Stimulated activated CD4-positive, alpha-beta T cell treated with anti-CD3 and anti-CD28 coated beads, Interleukin-2, amount 100 ng/mL, for 24 hours (primary cell): ENCODE results near the gene SLC13A3.

Experiments
- DNase-seq, 2 donors: peaks; one replicate each; pipeline ENCODE4 v3.0.0-alpha.2; 2020

Gene SLC13A3

GRCh38 chr20:46649965-46650542 lies 1.2 kb downstream of the SLC13A3 start:
- DNase-seq: no peak

DNA sequence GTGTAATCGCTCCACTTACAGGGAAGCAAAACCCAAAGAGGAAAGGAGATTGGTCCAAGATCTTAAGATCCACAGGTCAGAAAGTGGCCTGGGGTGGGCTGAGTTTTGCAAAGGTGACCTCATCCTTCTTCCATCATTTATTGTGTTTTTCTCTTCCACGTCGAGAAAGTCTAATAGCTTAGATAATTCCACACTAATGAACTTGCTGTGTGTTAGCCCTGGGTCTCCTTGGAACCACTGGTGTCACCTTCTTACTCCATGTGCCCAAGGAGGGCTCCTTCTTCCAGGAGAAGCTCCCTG lies 1.7 kb downstream of the SLC13A3 start:
- no peak for DNase-seq

DNA sequence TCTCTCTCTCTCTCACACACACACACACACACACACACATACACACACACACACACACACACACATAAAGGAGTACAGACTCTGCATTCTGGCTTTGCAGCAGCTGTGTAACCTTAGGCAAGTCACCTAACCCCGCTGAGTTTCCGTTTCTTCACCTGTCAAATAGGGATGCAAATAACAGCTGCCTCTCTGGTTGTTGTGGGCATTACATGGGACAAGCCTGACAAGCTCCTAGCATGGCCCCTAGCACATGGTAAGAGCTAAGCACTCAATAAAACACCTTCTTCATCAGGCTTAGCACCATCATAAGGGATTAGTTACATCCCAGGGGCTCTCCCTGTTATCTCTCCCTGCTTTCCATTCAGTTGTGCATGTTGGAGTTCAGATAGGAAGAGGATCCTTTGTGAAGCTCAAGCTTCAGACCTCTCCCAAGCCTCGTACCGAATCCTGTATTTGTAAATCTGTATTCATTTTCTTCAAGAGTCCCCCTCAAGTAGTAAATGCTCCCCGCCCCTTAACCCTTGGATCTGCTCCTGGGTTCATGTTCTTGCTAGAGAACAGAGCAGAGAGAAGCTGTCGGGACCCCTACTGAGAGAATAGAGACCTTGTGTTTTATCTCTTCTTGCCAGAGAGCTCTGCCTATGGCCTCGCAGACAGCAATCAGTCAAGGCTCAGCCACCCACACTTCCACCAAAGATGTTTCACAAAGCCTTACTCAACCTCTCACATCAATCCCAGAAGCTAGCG lies 2.2 kb downstream of the SLC13A3 start:
- no peak for DNase-seq

DNA sequence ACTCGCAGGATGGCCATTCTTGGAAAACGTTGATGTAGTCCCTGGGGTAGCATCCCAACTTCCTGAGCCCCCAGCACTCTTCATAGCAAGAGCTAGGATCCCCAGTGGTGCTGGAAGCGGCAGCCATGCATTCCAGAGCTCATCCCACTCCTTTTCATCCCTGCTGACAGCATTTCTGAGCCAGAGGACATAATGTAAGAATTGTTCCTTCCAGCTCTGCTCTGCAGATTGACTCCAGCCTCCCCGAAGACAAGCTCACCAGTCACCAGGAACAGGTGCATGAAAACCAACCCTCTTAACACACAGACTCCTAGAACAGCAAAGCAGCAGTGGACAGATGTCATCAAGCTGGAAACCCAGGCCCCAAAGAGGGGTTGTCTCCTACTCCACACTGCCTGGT lies 3.8 kb downstream of the SLC13A3 start:
- DNase-seq: no peak

GRCh38 chr20:46646659-46647380 lies 4.4 kb downstream of the SLC13A3 start:
- DNase-seq: no peak

GRCh38 chr20:46646122-46646521 lies 5.1 kb downstream of the SLC13A3 start:
- no peak for DNase-seq

DNA sequence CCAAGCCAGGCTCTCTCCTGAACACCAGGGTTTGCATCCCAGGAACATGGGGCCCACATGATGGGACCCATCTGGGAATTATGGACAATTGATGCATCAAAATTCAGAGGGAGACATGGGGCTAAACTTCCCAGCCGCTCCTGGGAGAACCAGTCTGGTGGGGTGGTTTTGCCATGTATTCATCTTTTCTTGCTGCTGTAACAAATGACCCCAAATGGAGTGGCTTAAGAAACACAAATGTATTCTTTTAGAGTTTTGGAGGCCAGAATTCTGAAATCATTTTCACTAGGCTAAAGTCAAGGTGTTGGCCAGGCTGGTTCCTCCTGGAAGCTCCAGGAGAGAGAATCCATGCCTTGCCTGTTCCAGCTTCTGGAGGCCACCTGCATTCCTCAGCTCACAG lies 6.5 kb downstream of the SLC13A3 start:
- DNase-seq: no peak

GRCh38 chr20:46644160-46644559 lies 7.1 kb downstream of the SLC13A3 start:
- DNase-seq: no peak

GRCh38 chr20:46642969-46643343 lies 8.3 kb downstream of the SLC13A3 start:
- DNase-seq: no peak

DNA sequence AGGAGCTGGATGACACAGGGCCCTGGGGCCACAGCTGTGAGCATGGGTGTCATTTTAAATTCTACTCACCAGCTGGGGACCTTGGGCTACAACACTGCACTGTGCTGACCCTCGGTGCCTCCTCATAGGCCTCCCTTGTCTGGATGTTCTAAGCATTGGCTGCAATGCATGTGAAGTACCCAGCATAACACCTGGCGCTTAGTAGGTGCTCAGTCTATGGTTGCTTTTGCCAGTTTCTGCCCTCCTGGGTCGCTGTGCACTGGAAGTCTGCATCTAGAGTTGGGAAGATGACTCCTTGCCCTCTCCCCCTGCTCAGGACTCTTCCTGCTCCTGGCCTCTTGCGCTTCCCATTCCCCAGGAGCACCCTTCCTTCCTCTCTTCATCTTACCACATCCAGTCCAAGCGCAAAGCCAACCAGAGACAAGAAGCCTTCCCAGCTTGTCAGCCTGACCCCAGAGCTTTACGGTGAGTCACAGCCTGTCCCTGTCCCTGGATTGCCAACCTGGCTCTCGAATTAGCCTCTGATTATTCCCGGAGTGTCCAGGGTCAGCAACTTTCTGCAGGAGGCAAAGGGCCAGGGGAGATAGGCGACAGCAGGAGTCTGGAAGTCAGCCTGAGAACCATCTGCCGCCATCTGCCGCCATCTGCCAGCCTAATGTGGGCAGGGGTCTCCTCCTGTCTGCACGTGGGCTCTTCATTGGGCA lies 8.8 kb downstream of the SLC13A3 start:
- DNase-seq: no peak

DNA sequence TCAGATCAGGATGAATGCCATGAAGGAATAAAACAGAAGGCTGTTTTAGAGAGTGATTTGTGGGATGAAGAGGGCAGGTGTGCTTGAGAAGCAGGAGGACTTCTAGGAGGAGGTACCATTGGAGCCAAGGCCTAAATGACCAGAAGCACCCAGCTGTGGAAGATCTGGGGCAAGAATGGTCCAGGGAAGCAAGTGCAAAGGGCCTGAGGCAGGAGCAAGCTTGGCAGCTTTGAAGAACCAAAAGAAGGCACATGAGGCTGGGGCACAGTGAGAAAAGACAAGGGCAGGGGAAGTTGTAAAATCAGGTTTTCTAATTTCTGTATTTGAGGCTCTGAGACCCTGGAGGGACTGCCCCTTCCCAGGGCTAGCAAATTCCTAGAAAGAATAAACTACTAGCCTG lies 9.8 kb downstream of the SLC13A3 start:
- DNase-seq: no peak

- DNase-seq: no peak
These were observed 10.5 kb downstream of the SLC13A3 start for GRCh38 chr20:46640536-46641311.

DNA sequence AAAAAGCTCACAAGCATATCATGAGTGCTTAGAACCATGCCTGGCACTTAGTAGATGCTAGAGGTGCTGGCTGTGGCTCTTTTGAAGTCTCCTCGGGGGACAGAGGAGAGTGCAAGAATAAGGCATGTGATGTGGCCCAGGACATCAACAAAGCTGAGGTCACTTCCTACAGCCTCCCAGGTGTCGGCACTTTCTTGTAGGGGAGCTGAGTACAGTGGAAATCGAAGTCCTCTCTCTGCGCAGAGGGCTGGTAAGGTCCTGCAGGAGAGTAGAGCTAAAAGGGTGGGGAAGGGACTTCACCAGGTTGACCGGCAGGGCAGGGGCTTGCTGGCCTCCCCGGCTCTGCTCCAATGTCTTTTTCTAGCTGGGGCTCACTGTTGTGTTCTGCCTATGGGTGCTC lies 11.2 kb downstream of the SLC13A3 start:
- DNase-seq: no peak

- DNase-seq: no peak
These were observed 11.7 kb downstream of the SLC13A3 start for GRCh38 chr20:46639587-46639986.

GRCh38 chr20:46638898-46639274 lies 12.4 kb downstream of the SLC13A3 start:
- DNase-seq: no peak

- no peak for DNase-seq
These were observed 12.9 kb downstream of the SLC13A3 start for GRCh38 chr20:46638134-46638897.

DNA sequence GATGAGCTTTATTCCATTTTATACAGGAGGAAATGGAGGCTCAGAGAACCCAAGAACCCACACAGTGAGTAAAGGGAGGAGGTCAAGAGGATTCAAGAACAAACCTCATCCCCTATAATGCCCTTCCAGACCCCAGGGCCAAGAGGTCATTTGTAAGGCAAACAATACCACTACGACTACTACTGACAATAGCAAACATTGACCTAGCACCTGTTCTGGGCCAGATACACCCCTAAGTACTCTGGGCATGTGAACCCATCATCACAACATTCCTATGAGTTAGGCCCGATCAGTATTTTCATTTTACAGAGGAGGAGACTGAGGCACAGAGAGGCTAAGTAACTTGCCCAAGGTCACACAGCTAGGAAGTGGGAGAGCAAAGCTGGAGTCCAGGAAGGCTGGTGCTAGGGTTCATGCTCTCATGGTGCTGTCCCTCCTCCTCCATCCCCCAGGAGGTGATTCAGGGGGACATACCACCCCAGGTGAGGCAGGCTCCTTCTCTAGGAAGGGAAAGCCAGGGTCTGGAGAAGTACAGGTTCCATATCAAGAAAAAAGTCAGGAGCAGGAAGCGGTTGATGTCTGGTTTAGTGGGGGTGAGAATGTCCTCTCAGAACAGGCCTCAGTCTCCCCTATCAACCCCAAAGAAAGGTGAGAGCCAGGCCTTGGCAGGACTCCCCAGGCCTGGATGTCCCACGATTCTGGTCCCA lies 13.7 kb downstream of the SLC13A3 start:
- DNase-seq: no peak

DNA sequence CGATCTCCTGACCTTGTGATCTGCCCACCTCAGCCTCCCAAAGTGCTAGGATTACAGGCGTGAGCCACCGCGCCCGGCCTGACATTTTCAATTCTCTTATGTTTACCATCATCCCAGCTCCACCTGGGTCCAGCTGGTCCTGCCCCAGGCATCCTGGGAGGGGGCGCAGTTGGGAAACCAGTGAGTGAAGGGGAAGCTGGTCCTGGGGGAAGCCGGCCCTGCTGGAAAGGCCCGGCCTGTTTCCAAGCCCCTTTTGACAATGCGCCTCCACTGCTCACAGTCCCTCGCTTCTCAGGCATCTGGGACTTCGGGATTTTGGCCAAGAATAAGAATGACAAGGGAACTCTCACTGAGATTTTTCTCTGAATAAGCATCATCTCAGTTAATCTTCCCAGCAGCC lies 14.2 kb downstream of the SLC13A3 start:
- no peak for DNase-seq

DNA sequence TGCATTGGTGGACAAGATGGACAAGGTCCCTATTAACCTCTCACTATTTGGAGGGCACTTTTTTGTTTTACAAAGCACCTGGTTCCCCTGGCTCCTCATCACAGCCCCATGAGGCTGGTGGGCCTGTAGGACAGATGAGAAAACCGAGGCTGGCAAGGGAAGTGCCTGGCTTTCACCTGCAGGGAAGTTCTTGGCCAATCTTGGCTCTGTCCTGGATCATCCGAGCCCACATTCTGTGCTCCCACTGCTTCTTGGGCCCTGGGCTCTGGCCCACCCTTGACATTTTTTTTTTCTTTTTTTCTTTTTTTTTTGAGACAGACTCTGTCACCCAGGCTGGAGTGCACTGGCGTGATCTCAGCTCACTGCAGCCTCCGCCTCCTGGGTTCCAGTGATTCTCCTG lies 14.7 kb downstream of the SLC13A3 start:
- no peak for DNase-seq

GRCh38 chr20:46635514-46636136 lies 15.6 kb downstream of the SLC13A3 start:
- no peak for DNase-seq

GRCh38 chr20:46634528-46634927 lies 16.7 kb downstream of the SLC13A3 start:
- DNase-seq: no peak
